Bronchial epithelial cell (primary cell): ENCODE data around the gene TSPAN18. TPM values are rescaled to one million over a fixed set of nuclear protein-coding genes. Genes with fewer than 3 reads are reported as not detected.

ENCODE experiments used
- DNase-seq: peaks from one replicate; pipeline ENCODE4 v3.0.0-alpha.2; 2010; ENCODE audit warnings: low read depth
- FAIRE-seq: peaks from 2 replicates; lab custom pipeline; 2011; peaks lifted over from hg19 to GRCh38; lab: Jason Lieb, UNC
- H3K27me3 ChIP-seq: 2 replicates; pipeline ENCODE4 v1.5.1; 2011; ENCODE audit warnings: low read length; ENCODE audit not compliant: control insufficient read depth, insufficient read depth
- H3K36me3 ChIP-seq: 2 replicates; pipeline ENCODE4 v1.5.1; 2011; ENCODE audit warnings: low read length; ENCODE audit not compliant: control insufficient read depth, insufficient read depth
- H3K4me3 ChIP-seq: 2 replicates; pipeline ENCODE4 v1.5.1; 2011; ENCODE audit warnings: mild to moderate bottlenecking, low read depth, low read length, control low read depth
- total RNA-seq: library from RNA; depleted of rRNA; stranded (reverse); fragments of >200 nt; gene quantifications from 2 replicates; pipeline ENCODE4 v1.2.1, GENCODE V29; 2014
- TF ChIP-seq, protein P1 (sequence below): IDR thresholded peaks from 2 replicates; pipeline ENCODE4 v1.5.1; 2011; ENCODE audit warnings: mild to moderate bottlenecking, moderate library complexity, low read length, control low read depth, inconsistent platforms; ENCODE audit not compliant: insufficient read depth, severe bottlenecking

TSPAN18 gene
- total RNA-seq, 1 donor from 2014 or later, result not detected

DNA sequence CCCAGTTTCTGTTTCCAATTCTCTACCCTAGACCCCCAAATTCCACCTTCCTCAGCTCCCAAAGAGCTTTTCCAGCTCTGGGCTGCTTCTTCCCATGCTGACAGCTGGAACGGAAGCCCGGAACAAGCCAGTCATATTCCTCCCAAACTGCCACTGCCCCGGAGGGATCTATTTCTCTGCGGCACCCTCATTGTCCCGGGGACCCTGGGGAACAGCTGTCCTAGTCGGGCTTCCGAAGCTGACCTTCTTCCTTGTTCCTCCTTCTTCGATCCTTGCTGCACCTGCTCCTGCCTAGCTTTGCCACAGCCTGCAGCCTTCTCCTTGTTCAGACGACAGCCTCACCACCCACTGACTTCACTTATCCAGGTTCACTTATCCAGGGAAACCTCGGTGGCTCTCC lies 105.7 kb downstream of the TSPAN18 start:
- DNase-seq (no peak), FAIRE-seq (no peak)
- TF ChIP-seq, protein P1, sequence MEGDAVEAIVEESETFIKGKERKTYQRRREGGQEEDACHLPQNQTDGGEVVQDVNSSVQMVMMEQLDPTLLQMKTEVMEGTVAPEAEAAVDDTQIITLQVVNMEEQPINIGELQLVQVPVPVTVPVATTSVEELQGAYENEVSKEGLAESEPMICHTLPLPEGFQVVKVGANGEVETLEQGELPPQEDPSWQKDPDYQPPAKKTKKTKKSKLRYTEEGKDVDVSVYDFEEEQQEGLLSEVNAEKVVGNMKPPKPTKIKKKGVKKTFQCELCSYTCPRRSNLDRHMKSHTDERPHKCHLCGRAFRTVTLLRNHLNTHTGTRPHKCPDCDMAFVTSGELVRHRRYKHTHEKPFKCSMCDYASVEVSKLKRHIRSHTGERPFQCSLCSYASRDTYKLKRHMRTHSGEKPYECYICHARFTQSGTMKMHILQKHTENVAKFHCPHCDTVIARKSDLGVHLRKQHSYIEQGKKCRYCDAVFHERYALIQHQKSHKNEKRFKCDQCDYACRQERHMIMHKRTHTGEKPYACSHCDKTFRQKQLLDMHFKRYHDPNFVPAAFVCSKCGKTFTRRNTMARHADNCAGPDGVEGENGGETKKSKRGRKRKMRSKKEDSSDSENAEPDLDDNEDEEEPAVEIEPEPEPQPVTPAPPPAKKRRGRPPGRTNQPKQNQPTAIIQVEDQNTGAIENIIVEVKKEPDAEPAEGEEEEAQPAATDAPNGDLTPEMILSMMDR, result no peak
- Histone ChIP-seq H3K27me3 (peaks cover 6% of the 10 kb centered on the region), H3K36me3 (no peaks in the 10 kb centered on the region), H3K4me3 (no peak overlapping the region)

DNA sequence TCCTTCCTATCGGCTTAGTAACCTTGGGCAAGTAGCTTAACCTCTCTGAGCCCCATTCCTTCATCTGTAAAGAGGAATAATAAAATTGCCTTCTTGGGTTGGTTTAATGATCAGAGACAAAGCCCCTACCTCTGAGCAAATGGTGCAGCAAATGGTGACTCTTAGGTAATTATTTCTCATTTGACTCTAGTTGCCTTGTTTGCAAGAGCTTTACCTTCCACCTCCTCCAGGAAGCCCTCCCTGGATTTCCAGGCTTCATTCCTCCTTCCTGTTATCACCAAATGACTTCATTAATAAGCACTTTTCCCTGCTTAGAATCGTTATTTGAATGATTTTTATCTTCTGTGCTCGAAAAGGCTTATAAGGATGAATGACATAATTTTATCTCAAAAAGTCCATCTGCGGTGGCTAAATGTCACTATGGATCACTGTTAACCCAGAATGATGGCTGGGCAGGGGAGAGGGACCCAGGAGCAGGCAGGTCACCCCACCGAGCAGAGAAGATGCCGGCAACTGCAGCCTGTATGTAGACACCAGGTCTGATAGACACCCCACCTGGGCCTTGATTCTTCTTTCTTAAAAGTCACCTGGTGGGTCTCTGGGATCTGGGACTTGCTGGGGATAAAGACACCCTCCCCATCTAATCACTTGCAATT lies 106.6 kb downstream of the TSPAN18 start:
- DNase-seq, result no peak
- Histone ChIP-seq H3K4me3 (no peak overlapping the region), H3K27me3 (peaks cover 3% of the 10 kb centered on the region), H3K36me3 (no peaks in the 10 kb centered on the region)
- TF ChIP-seq, protein P1, result no peak
- FAIRE-seq, result no peak

DNA sequence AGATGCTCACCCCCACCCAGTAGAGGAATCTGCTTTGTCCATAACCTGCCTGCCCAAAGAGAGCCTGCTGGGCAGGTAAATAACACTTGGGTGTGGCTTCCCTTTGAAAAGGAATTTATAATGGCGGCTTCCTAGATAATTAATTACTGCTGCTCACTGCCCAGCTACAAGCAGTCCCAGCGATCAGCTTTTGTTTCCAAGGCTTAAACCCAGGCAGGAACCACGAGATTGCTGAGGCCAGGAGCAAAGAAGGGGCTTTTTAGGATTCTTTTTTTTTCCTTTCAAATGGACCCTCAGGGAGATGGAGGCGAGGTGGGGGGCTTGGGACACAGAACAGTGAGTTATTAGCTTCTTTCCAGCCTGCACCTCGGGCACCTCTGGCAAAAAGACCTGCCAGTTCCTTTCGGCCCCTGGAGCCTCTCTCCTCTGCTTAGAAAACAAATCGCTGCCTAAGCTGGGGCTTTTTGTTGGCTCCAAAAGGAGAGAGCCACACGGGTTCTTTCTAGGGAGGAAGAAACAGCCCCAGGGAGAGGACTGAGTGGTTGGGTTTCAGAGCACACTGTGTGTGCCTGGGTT lies 107.2 kb downstream of the TSPAN18 start:
- TF ChIP-seq, protein P1, result no peak
- H3K36me3 ChIP-seq, result no peaks in the 10 kb centered on the region
- peaks cover 3% of the 10 kb centered on the region for H3K27me3 ChIP-seq
- no peak for DNase-seq
- H3K4me3 ChIP-seq, result no peak overlapping the region
- FAIRE-seq, result no peak

DNA sequence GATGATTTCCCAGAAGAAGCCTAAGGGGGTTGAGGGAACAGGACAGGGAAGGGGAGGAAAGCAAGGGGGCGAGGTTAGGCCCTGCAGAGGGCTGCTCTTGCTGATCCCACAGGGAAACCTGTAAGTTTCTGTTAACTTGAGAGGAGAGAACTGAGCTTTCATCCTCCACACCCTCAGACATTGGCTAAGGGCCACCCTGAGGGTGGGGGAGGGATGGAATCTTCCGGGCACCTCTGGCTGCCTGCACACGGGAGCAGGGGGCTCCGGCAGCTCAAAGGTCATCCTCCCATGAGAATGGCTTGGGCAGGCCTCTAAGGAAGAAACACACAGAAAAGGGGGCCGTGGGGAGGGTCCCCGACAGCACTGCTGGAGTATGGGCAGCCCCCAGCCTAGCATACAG lies 108.1 kb downstream of the TSPAN18 start:
- peaks cover 7% of the 10 kb centered on the region for H3K27me3 ChIP-seq
- no peak for FAIRE-seq
- DNase-seq, result no peak
- H3K36me3 ChIP-seq, result no peaks in the 10 kb centered on the region
- TF ChIP-seq, protein P1, result no peak
- H3K4me3 ChIP-seq, result no peak overlapping the region

DNA sequence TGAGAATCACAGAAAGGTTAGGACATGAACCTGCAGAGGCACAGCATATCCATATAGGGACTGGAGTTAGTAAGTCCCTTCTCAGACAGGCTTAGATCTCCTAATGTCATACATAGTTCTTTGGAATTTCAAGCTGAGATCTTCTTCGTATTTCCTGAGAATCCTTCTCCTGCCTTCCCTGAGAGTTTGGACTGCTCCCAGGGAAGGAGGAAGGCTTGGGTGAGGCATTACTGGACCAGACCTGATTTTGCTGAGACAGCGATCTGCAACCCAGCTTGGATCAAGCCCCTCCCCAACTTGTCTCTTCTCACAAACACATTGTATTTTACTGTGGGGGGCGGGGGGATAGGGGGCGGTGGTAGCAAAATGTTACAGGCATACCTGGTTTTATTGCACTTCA lies 108.5 kb downstream of the TSPAN18 start:
- TF ChIP-seq, protein P1, result no peak
- H3K4me3 ChIP-seq, result no peak overlapping the region
- peaks cover 7% of the 10 kb centered on the region for H3K27me3 ChIP-seq
- no peaks in the 10 kb centered on the region for H3K36me3 ChIP-seq
- FAIRE-seq, result no peak
- DNase-seq, result no peak
